NB4 (cell line): ENCODE data around the gene TLDC2.

Experiments used
- CTCF ChIP-seq: IDR thresholded peaks from one replicate; pipeline ENCODE4 v1.5.1; 2012; ENCODE audit warnings: low read depth, low read length
- MYC ChIP-seq: IDR thresholded peaks from 2 replicates; pipeline ENCODE4 v1.6.1; 2011; ENCODE audit warnings: low read depth, low read length
- POLR2A ChIP-seq: IDR thresholded peaks from 2 replicates; pipeline ENCODE4 v1.6.1; 2011; ENCODE audit warnings: mild to moderate bottlenecking; ENCODE audit not compliant: insufficient read length; ENCODE audit errors: extremely low read depth

- TF ChIP-seq POLR2A (no peak), CTCF (no peak), MYC (no peak)
These were observed 13.8 kb upstream of the TLDC2 start for GRCh38 chr20:36861875-36862801.
